Cardiac muscle cell (in vitro differentiated cells and primary cell): ENCODE measurements around the gene CFAP20DC. TPM values are rescaled to one million over a fixed set of nuclear protein-coding genes. Genes with fewer than 3 reads are reported as not detected.
A peak's percentile ranks its signal among the peaks of the same experiment; 100 is the strongest.

Experiments
- DNase-seq, 2 donors: peaks; one replicate each; pipeline versions ENCODE4 v3.0.0 to v3.0.0-alpha.2; 2010 to 2017; ENCODE audit warnings: low read depth in 1 of 2, low spot score in 1 of 2
- H3K27ac ChIP-seq: fragments of 200-600 bp; sonication (generic); 2 replicates; pipeline ENCODE4 v1.5.1; 2016
- H3K27me3 ChIP-seq: fragments of 200-600 bp; sonication (generic); 2 replicates; pipeline ENCODE4 v1.6.0; 2016; ENCODE audit warnings: control low read depth
- H3K36me3 ChIP-seq: fragments of 200-600 bp; sonication (generic); 2 replicates; pipeline ENCODE4 v1.5.1; 2016; ENCODE audit warnings: control low read depth
- H3K4me1 ChIP-seq: fragments of 200-600 bp; sonication (generic); 2 replicates; pipeline ENCODE4 v1.8.1; 2017; ENCODE audit warnings: low read depth, mild to moderate bottlenecking, mixed run types
- H3K4me3 ChIP-seq: fragments of 200-600 bp; sonication (generic); 2 replicates; pipeline ENCODE4 v1.5.1; 2016; ENCODE audit warnings: mild to moderate bottlenecking
- H3K9me3 ChIP-seq: fragments of 200-600 bp; sonication (generic); 2 replicates; pipeline ENCODE4 v1.5.1; 2017; ENCODE audit warnings: low read depth, mild to moderate bottlenecking, control low read depth
- polyA plus RNA-seq: library from polyadenylated mRNA; unstranded; fragments of >200 nt; fragmentation: Nextera tagmentation; extraction: Ambion mirVana; gene quantifications from 2 replicates; pipeline ENCODE4 v1.2.1, GENCODE V29; 2016
- total RNA-seq: library from RNA; depleted of rRNA; stranded (reverse); fragments of >200 nt; gene quantifications from 2 replicates; pipeline ENCODE4 v1.2.3, GENCODE V29; 2016
- TF ChIP-seq, protein P1 (sequence below): IDR thresholded peaks from 2 replicates; pipeline ENCODE4 v1.5.1; 2012; ENCODE audit warnings: low read depth, mild to moderate bottlenecking, low read length

The CFAP20DC gene
- total and polyA plus RNA-seq, 2 experiments from 2014 or later, result 0.53 to 1.3 TPM

DNA sequence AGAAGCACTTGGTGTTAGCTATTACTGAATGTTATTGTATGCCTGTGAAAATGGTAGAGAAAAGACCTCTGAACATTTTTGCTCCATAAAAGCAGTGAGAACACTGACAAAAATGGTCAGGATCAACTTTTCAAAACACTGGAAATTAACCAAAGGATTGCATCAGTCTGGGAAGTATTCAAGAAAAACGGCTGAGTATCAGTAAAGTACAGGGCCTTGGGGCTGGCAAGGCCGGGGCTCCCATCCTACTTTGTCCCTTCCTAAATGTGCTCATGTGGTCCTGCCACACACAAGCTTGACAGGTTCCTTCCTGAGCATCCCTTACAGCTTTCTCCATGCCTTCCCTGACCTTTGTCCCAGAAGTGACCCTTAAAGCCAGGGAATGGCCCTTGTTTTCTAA, 84.0 kb downstream of the CFAP20DC start:
- H3K27ac ChIP-seq, result no peak overlapping the region
- TF ChIP-seq, protein P1, sequence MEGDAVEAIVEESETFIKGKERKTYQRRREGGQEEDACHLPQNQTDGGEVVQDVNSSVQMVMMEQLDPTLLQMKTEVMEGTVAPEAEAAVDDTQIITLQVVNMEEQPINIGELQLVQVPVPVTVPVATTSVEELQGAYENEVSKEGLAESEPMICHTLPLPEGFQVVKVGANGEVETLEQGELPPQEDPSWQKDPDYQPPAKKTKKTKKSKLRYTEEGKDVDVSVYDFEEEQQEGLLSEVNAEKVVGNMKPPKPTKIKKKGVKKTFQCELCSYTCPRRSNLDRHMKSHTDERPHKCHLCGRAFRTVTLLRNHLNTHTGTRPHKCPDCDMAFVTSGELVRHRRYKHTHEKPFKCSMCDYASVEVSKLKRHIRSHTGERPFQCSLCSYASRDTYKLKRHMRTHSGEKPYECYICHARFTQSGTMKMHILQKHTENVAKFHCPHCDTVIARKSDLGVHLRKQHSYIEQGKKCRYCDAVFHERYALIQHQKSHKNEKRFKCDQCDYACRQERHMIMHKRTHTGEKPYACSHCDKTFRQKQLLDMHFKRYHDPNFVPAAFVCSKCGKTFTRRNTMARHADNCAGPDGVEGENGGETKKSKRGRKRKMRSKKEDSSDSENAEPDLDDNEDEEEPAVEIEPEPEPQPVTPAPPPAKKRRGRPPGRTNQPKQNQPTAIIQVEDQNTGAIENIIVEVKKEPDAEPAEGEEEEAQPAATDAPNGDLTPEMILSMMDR, result no peak

DNA sequence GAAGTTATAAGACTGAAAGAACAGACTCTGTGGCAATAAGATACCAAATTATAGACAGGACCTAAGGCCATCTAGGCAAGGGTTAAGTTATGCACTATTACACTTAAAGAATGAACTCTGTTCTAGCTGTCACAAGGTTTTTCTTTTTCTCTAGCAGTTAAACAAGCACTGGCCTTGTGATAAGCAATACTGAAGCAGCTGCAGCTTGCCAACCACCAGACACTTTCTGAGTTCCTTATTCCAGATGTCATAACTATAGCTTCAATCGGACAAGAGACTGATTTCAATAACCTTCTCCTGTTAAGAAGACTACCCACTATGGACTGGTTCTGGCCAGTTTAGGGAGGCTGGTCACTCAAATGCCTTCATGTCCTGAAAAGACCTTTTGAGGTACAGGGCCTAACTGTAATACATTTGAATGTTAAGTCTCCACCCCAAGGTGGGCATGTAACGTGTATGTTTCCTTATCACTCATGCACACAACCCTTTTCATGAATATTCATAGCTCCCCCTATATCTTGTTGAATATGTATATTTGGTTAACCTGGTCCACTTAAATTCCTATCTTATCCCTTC, 85.8 kb downstream of the CFAP20DC start:
- H3K4me1 ChIP-seq, result no peaks in the 10 kb centered on the region
- TF ChIP-seq, protein P1, result no peak
- H3K36me3 ChIP-seq, result no peaks in the 10 kb centered on the region
- no peaks in the 10 kb centered on the region for H3K27me3 ChIP-seq
- DNase-seq, result no peak
- H3K27ac ChIP-seq, result no peak overlapping the region
- no peak overlapping the region for H3K4me3 ChIP-seq
- no peaks in the 10 kb centered on the region for H3K9me3 ChIP-seq

More for the DNA sequence above, 84.0 kb downstream of the CFAP20DC start:
- Histone ChIP-seq H3K4me1 (no peaks in the 10 kb centered on the region), H3K36me3 (no peaks in the 10 kb centered on the region), H3K9me3 (no peaks in the 10 kb centered on the region), H3K4me3 (no peak overlapping the region), H3K27me3 (no peaks in the 10 kb centered on the region)
- peak in 1 of 2 donors; percentile 61 for DNase-seq

DNA sequence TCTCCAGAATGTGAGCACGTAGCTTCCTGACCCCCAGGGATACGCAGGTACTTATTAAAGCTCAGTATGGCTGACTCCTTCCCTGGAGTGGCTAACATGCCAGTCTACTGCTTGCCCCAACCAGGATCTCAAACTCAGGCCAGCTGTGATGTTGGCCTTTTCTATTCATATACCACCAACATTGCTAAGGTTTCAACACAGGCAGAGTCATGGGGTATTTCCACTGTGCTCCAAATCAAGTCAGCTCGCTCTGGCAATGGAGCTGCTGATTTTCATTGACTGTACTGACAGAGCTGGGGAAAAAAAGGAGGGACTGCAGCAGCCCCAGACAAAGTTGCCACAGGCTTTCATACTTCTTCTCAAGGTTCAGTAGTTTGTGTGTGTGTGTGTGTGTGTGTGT, 87.0 kb downstream of the CFAP20DC start:
- no peaks in the 10 kb centered on the region for H3K4me1 ChIP-seq
- DNase-seq, result peak; percentile 23 to 24
- no peak overlapping the region for H3K4me3 ChIP-seq
- H3K27ac ChIP-seq, result no peak overlapping the region
- H3K9me3 ChIP-seq, result no peaks in the 10 kb centered on the region
- no peaks in the 10 kb centered on the region for H3K36me3 ChIP-seq
- no peaks in the 10 kb centered on the region for H3K27me3 ChIP-seq
- TF ChIP-seq, protein P1, result no peak

DNA sequence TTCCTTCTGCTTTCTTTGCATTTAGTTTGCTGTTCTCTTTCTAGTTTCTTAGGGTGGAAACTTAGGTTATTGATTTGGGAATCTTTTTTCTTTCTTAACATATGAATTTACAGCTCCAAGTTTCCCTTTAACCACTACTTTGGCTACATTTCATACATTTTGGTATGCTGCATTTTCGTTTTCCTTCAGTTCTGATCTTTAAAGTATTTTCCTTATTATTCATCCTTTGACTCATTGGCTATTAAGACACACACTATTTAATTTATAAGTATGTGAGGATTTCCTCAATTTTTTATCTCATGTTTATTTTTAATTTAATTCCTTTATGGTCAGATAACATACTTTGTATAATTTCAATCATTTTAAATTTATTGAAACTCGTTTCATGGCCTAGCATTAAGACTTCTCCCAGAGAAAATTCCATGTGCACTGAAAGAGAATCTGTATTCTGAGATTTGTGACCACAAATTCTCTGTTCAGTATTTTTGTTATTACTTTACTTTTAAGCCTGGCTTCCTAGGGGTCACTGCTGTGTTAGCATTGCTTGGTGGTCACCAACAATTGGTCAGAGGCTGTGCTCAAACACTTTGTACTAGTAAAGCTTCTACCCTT, 87.7 kb downstream of the CFAP20DC start:
- H3K9me3 ChIP-seq, result no peaks in the 10 kb centered on the region
- H3K4me1 ChIP-seq, result no peaks in the 10 kb centered on the region
- no peak for DNase-seq
- TF ChIP-seq, protein P1, result no peak
- no peaks in the 10 kb centered on the region for H3K36me3 ChIP-seq
- H3K27me3 ChIP-seq, result no peaks in the 10 kb centered on the region
- H3K27ac ChIP-seq, result no peak overlapping the region
- no peak overlapping the region for H3K4me3 ChIP-seq

DNA sequence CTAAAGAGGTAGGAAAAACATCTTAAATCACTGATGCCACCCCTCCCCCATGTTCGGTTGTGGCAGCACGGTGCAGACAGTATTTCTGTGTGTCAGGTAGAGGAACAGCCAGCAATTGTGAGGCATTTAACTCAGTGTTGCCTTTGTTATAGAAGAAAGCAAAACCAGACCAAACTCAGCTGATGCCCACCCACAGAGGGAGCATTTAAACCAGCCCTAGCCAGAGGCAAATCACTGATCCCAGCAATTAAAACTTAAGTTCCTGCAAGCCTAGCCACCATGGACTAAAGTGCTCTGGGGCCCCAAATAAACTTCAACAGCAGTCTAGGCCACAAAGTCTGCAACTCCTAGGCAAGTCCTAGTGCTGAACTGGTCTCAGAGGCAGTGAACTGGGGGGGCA, 94.5 kb downstream of the CFAP20DC start:
- Histone ChIP-seq H3K4me3 (no peak overlapping the region), H3K27me3 (no peaks in the 10 kb centered on the region), H3K27ac (no peak overlapping the region), H3K9me3 (no peaks in the 10 kb centered on the region), H3K4me1 (no peaks in the 10 kb centered on the region), H3K36me3 (no peaks in the 10 kb centered on the region)
- DNase-seq, result no peak
- TF ChIP-seq, protein P1, result no peak
